BJ (cell line): Measurements from ENCODE around the gene SLC11A1. TPM values are rescaled to one million over a fixed set of nuclear protein-coding genes. Genes with fewer than 3 reads are reported as not detected.

ENCODE experiments used
- CTCF ChIA-PET: fragments of 350-600 bp; formaldehyde crosslinking; extraction: SDS; loops from one replicate; lab custom pipeline; 2021; ENCODE audit warnings: antibody characterized with exemption, inconsistent platforms; lab: Yijun Ruan, JAX
- POLR2A ChIA-PET: fragments of 300-600 bp; sonication (Branson Sonifier 250); formaldehyde crosslinking; extraction: SDS; loops from one replicate; lab custom pipeline; 2021; ENCODE audit warnings: antibody characterized with exemption; lab: Charles Lee
- DNase-seq: peaks from one replicate; pipeline ENCODE4 v3.0.0-alpha.2; 2011; ENCODE audit warnings: low read depth
- H3K27me3 ChIP-seq: 2 replicates; pipeline ENCODE4 v1.6.0; 2011; ENCODE audit warnings: low read length; ENCODE audit not compliant: control insufficient read depth, insufficient read depth
- H3K36me3 ChIP-seq: 2 replicates; pipeline ENCODE4 v1.5.1; 2011; ENCODE audit warnings: low read length; ENCODE audit not compliant: control insufficient read depth, insufficient read depth
- H3K4me3 ChIP-seq: 2 replicates; pipeline ENCODE4 v1.5.1; 2011; ENCODE audit warnings: low read depth, mild to moderate bottlenecking, control low read depth, low read length
- CTCF ChIP-seq: IDR thresholded peaks from 2 replicates; pipeline ENCODE4 v1.5.1; 2011; ENCODE audit warnings: low read depth, mild to moderate bottlenecking, control low read depth, inconsistent platforms, low read length, moderate library complexity; ENCODE audit not compliant: insufficient read depth
- polyA plus RNA-seq: library from polyadenylated mRNA; depleted of rRNA; stranded (reverse); fragments of >200 nt; gene quantifications from 2 replicates; pipeline ENCODE4 v1.2.3, GENCODE V29; 2011

SLC11A1 gene
- polyA plus RNA-seq, 1 experiment = 0.23 TPM

DNA sequence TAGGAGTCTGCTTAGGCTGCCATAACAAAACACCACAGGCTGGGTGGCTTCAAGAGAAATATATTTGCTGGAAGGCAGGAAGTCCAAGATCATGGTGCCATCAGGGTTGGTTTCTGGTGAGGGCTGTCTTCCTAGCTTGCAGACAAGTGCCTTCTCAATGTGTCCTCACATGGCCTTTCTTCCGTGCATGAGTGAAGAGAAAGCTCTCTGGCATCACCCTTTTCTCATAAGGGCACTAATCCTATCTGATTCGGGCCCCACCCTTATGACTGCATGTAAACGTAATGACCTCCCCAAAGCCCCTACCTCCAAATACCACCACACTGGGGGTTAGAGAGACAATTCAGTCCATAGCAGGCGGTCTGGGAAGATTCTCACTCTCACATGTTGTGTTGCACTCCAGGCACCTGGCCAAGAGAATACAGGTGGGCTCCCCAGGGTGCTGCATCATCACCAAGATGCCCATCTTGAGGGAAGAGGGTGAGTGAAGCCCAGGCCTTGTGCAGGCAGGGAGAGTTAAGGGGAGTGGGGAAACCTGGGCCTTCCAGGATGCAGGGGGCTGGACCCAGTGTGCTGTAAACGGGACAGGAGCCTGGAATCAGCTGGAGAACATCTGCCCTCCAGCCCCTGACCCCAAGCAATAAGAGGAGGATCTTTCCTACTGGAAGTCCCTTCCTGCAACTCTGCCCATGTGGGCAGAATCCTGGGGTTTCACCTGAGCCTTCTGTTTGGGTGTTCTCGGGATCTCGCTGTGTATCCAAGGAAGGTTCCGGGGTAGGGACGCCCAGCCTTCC is 15.3 kb upstream of the SLC11A1 start:
- DNase-seq = no peak
- TF ChIP-seq CTCF = no peak
- CTCF ChIA-PET = interaction anchor here (1.0 to 1.9 kb wide), 2 partner anchors 10 to 62 kb away, joined by 3 to 8 read pairs; partner anchors contain the start of gene CATIP
- H3K27me3 ChIP-seq = no peaks in the 10 kb centered on the region; the same call in 1 of the 2 replicates
- POLR2A ChIA-PET = interaction anchor here (0.6 to 0.7 kb wide), 2 partner anchors 137 to 1083 kb away, joined by 3 to 4 read pairs; no protein-coding TSS in a partner anchor
- H3K4me3 ChIP-seq = peak overlapping the region; percentile 61
- no peaks in the 10 kb centered on the region for H3K36me3 ChIP-seq

- TF ChIP-seq CTCF = no peak
- CTCF ChIA-PET = interaction anchor here (1.0 to 1.9 kb wide), 2 partner anchors 11 to 63 kb away, joined by 3 to 8 read pairs; partner anchors contain the start of gene CATIP
- Histone ChIP-seq H3K36me3 (no peaks in the 10 kb centered on the region), H3K4me3 (peak overlapping the region; percentile 61), H3K27me3 (no peaks in the 10 kb centered on the region; the same call in 1 of the 2 replicates)
- POLR2A ChIA-PET = interaction anchor here (0.6 to 0.7 kb wide), 2 partner anchors 138 to 1082 kb away, joined by 3 to 4 read pairs; no protein-coding TSS in a partner anchor
- no peak for DNase-seq
Measured at GRCh38 chr2:218367415-218368149, 14.5 kb upstream of the SLC11A1 start.

GRCh38 chr2:218368150-218368528 is 13.9 kb upstream of the SLC11A1 start:
- Histone ChIP-seq H3K27me3 (no peaks in the 10 kb centered on the region), H3K4me3 (peak overlapping the region; percentile 61), H3K36me3 (no peaks in the 10 kb centered on the region)
- no peak for TF ChIP-seq CTCF
- ChIA-PET POLR2A (no interaction called here), CTCF (interaction anchor here (1.2 kb wide), 1 partner anchor 12 kb away, joined by 6 read pairs; the partner anchor contains the start of gene CATIP)
- no peak for DNase-seq

DNA sequence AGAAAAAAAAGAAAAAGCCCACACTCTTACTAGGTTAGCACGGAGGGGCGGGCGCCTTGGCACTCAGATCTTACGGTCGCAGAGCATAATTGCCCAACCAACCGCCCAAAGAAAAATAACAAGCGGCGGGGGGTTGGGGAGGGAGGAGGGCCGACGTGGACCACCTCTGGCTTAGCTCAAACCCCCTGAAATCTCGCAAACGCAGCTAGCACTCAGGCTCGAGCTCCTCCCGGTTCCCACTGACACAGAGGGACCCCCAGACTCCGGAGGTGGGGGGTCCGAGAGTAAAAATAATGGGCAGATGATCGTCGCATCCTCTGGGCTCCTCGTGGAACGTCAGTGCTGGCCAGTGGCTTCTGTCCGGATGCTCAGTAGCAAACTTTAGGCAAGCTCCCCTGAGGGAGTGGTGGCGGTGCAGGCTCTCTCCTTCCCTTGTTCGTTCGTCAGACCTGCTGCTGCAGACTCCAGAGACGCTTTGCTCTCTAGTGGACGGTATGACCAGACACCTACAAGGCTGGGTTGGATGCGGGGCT is 13.4 kb upstream of the SLC11A1 start:
- DNase-seq = no peak
- Histone ChIP-seq H3K4me3 (no peak overlapping the region), H3K27me3 (no peaks in the 10 kb centered on the region), H3K36me3 (no peaks in the 10 kb centered on the region)
- CTCF ChIA-PET = interaction anchor here (1.1 to 1.2 kb wide), 2 partner anchors 12 to 32 kb away, joined by 3 to 6 read pairs; partner anchors contain the start of gene CATIP
- TF ChIP-seq CTCF = peak; percentile 33
- POLR2A ChIA-PET = no interaction called here

GRCh38 chr2:218369330-218369729 is 12.7 kb upstream of the SLC11A1 start:
- no peak overlapping the region for H3K4me3 ChIP-seq
- no peaks in the 10 kb centered on the region for H3K36me3 ChIP-seq
- H3K27me3 ChIP-seq = no peaks in the 10 kb centered on the region
- ChIA-PET POLR2A (no interaction called here), CTCF (interaction anchor here (1.0 to 1.2 kb wide), 3 partner anchors 13 to 32 kb away, joined by 3 to 6 read pairs (median 3); partner anchors contain the start of gene CATIP)
- no peak for TF ChIP-seq CTCF
- DNase-seq = no peak
